GM18873 (cell line): ENCODE results near the gene RILPL2.
"Not testable (repeated sequence)": the region's sequence is repeated elsewhere in the genome, so short reads cannot be mapped to it uniquely, and the experiment has no call there.

Experiments
- ATAC-seq: cut with Tn5 transposase; IDR thresholded peaks from one replicate; pipeline ENCODE4 v1.9.1; 2021; ENCODE audit warnings: mild to moderate bottlenecking, moderate library complexity, moderate number of reproducible peaks; ENCODE audit not compliant: unreplicated experiment, low FRiP score

The RILPL2 gene

DNA sequence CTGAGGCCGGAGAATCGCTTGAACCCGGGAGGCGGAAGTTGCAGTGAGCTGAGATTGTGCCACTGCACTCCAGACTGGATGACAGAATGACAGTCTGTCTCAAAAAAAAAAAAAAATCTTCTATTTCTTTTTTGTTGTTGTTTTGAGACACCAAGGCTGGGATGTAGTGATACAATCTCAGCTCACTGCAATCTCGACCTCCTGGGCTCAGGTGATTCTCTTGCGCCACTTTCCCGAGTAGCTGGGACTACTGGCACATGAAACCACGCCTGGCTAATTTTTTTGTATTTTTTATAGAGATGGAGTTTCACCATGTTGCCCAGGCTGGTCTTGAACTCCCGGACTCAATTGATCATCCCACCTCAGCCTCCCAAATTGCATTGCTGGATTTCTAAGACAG lies 14.2 kb upstream of the RILPL2 start:
- no peak for ATAC-seq

GRCh38 chr12:123449856-123450255 lies 13.4 kb upstream of the RILPL2 start:
- ATAC-seq: no peak

- ATAC-seq: no peak
Measured at GRCh38 chr12:123449249-123449733, 12.8 kb upstream of the RILPL2 start.

GRCh38 chr12:123446333-123446713 lies 9.8 kb upstream of the RILPL2 start:
- ATAC-seq: no peak

DNA sequence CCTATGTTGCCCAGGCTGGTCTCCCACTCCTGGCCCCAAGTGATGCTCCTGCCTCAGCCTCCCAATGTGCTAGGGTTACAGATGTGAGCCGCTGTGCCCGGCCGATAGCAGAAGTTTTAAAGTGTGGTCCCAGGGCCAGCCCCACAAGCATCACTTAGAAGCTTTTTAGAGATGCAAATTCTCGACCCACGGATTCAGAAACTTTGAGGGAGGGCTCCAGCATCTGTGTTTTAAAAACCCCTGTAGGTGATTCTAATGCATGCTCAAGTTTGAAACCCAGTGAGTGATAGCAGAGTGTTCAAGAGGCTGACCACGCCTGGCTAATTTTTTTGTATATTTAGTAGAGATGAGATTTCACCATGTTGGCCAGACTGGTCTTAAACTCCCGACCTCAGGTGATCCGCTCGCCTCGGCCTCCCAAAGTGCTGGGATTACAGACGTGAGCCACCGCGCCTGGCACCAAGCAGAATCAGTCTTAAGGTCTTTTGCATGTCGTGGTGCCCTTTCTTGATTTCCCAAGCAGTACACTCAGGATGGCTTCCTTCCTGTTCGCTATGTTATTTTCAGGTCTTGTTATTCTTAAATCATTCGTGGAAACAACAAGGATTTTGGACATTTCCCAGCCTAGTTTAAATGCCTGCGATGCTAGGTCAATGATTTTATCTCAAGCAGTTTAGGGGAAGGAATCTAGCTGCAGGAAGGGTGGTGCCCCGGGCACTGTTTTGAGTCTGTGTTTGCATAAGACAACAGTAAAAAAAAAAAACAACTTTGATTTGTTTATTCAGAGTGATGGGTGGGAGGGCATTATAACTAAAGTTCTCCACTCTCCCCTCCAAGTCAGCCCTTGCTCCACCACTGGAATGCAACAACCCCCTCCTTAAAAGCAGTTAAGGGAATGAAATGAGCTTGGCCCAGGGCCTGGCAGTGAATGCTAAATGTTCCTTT lies 9.2 kb upstream of the RILPL2 start:
- ATAC-seq: no peak

GRCh38 chr12:123444092-123445026 lies 7.9 kb upstream of the RILPL2 start:
- no peak for ATAC-seq

DNA sequence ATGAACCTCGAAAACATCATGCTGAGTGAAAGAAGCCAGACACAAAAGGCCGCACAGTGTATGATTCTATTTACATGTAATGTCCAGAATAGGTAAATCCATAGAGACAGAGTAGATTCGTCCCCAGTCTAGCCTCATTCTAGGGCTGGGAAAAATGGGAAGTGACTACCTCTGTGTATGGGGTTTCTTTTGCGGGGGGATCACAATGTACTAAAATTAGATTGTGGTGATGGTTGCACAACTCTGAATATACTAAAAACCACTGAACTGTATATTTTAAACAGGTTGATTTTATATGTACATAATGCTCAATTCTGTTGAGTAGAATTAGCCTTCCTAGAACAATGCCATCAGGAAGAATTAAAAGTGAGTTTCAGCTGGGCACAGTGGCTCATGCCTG lies 6.3 kb upstream of the RILPL2 start:
- ATAC-seq: no peak

GRCh38 chr12:123441523-123442164 lies 5.2 kb upstream of the RILPL2 start:
- ATAC-seq: peak; percentile 51

GRCh38 chr12:123435636-123436016 lies 858 bp downstream of the RILPL2 start:
- ATAC-seq: no peak

- no peak for ATAC-seq
Measured at GRCh38 chr12:123433615-123434014, 2.9 kb downstream of the RILPL2 start.

DNA sequence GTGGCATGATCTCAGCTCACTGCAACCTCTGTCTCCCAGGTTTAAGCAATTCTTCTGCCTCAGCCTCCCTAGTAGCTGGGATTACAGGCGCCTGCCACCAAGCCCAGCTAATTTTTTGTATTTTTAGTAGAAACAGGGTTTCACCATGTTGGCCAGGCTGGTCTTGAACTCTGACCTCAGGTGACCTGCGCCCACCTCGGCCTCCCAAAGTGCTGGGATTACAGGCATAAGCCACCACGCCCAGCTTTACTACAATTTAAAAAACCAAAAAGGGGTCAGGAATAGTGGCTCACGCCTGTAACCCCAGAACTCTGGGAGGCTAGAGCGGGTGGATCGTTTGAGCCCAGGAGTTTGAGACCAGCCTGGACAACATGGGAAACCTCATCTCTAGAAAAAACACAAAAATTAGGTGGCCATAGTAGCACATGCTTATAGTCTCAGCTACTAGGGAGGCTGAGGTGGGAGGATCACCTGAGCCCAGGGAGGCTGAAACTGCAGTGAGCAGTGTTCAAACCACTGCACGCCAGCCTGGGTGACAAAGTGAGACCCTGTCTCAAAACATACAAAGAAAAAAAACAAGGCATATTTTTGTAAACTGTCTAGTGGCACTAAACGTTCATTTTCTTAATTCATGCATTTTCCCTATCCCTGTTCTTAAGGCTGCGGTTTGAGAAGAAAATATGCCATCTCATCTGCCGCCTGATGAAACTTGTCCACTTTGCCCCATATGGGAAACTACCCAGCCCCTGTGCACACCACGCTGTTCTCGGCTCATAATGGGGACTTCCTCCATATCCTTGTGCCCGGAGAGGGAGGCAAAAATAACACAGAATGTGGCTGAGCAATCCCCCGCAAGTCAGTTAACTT lies 4.3 kb downstream of the RILPL2 start:
- ATAC-seq: not testable (repeated sequence)

- not testable (repeated sequence) for ATAC-seq
Measured at GRCh38 chr12:123429101-123429500, 7.4 kb downstream of the RILPL2 start.

- no peak for ATAC-seq
Measured at GRCh38 chr12:123428591-123428990, 7.9 kb downstream of the RILPL2 start.

- peak; percentile 90 for ATAC-seq
Measured at GRCh38 chr12:123427036-123427769, 9.3 kb downstream of the RILPL2 start.

GRCh38 chr12:123421314-123421713 lies 15.2 kb downstream of the RILPL2 start:
- ATAC-seq: no peak

DNA sequence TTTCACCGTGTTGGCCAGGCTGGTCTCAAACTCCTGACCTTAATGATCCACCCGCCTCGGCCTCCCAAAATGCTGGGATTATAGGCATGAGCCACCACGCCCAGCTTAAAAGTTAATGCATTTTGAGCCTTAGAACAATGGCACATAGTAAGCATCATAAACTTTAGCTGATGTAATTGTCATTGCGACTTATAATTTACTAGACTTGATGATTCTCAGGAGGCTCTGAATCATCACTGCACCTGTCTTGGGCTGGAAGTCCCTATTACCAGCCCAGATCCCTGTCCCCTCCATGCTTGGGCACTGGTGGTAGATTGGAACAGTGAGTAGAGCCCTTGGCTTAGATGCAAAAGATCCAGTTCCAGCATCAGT lies 26.5 kb downstream of the RILPL2 start:
- ATAC-seq: no peak

GRCh38 chr12:123409284-123410040 lies 27.0 kb downstream of the RILPL2 start:
- ATAC-seq: not testable (repeated sequence)

DNA sequence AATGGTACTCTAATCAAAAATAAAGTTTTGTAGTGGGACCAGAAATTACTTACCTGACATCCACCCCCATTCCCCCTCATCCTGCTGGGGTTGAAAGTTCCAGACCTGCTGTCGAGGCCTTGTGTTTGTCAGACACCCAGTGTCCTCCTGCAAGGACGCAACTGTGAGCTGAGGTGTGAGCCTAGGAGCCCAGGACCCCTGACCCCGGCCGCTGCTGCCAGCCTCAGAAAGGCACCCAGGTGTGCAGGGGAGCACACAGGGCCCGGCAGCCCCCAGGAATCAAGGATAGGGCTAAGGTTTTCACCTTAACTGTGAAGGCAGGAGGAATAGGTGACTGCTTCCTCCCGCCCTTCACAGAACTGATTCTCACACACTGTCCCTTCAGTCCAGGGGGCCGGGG lies 27.9 kb downstream of the RILPL2 start:
- ATAC-seq: not testable (repeated sequence)
